ENCODE data around the gene GLYR1. TPM values are rescaled to one million over a fixed set of nuclear protein-coding genes. Genes with fewer than 3 reads are reported as not detected.
A peak's percentile ranks its signal among the peaks of the same experiment; 100 is the strongest.

GLYR1 gene
- total RNA-seq, 4 donors from 2014 or later = 81.8 to 111 (median 98.8) TPM

DNA sequence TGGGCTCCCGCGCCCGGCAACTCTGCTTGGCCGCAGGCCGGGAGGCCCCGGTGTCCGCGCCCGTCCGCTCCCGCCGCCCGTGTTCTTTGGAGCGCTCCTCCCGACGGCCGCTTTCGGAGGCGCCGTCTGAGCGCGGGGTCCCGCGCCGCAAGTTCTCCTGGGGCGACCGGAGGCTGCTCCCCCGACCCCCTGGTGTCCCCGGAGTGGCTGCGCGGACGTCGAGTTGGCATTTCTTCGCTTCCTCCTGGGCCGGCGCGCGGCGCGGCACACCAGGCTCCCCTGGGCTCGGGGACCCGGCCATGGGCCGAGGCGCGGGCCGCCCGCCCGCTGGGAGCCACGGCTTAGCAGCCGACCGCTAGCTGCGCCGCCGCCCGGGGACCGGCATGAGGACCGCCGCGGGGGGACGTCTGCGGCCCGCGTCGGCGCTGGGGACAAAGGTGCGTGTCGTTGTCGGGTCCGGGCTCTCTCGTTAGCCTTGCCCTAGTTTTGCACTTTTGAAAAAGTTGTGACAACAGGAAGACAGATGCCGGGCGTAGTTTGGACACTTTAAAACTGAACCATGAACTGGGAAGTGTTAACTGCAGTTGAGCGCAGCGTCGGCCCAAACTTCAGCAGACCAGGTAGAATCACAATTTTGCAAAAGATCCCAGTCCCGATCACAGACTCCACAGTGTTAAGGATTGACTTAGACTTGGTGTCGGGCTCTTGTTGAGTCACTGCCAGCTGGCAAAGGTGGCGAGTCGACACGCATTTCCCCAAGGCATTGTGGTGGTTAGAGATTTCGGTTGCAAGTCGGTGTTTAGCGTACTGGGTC lies 893 bp upstream of the GLYR1 start:
- no peaks in the 10 kb centered on the region for H3K9me3 ChIP-seq
- intact Hi-C loops (cut with DNase I) = loop anchor here (1.0 to 5.0 kb wide), 3 partner anchors 46 to 108 kb away; partner anchors contain the start of genes ROGDI and ZNF500
- peaks cover 58 to 70% (median 66%) of the 10 kb centered on the region in 4 donors for H3K4me1 ChIP-seq
- no peaks in the 10 kb centered on the region for H3K27me3 ChIP-seq
- 0% methylated on average over 12 of the region's 83 CpGs for WGBS
- peak in 1 of 2 donors; percentile 6 for TF ChIP-seq POLR2AphosphoS5 (IDR thresholded peaks at IDR 0.05)
- TF ChIP-seq, protein P1, sequence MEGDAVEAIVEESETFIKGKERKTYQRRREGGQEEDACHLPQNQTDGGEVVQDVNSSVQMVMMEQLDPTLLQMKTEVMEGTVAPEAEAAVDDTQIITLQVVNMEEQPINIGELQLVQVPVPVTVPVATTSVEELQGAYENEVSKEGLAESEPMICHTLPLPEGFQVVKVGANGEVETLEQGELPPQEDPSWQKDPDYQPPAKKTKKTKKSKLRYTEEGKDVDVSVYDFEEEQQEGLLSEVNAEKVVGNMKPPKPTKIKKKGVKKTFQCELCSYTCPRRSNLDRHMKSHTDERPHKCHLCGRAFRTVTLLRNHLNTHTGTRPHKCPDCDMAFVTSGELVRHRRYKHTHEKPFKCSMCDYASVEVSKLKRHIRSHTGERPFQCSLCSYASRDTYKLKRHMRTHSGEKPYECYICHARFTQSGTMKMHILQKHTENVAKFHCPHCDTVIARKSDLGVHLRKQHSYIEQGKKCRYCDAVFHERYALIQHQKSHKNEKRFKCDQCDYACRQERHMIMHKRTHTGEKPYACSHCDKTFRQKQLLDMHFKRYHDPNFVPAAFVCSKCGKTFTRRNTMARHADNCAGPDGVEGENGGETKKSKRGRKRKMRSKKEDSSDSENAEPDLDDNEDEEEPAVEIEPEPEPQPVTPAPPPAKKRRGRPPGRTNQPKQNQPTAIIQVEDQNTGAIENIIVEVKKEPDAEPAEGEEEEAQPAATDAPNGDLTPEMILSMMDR (IDR thresholded peaks at IDR 0.05) = no peak
- peak overlapping the region; percentile 97 to 99 (median 97) for H3K27ac ChIP-seq (replicated peaks in 1 of 4)
- peaks cover 25 to 32% (median 29%) of the 10 kb centered on the region in 4 donors for H3K36me3 ChIP-seq
- peak overlapping the region; percentile 90 to 97 (median 94) for H3K4me3 ChIP-seq
- peak; percentile 92 for DNase-seq (ENCODE audit: extremely low spot score)

DNA sequence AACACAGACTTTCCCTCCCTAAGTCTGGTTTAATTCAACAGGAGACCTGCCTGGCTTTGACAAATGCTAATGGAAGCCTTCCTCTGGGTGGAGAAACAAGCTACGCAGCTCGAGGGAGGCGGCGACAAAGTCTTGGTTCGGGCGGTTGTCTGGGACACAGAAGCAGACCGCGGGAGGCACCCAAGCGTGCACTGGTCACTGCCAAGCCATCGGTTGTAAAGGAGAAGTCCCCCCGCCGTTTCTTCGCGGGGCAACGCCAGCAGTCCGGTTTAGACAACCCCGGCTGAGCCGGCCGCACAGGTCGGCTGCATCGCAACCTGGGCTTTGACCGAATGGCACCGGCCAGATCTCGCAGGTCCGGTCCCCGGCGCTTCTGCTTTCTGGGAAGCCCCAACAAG lies 586 bp downstream of the GLYR1 start:
- Histone ChIP-seq H3K27me3 (no peaks in the 10 kb centered on the region), H3K36me3 (peaks cover 36 to 43% (median 42%) of the 10 kb centered on the region in 4 donors), H3K4me3 (peak overlapping the region; percentile 90 to 97 (median 94)), H3K4me1 (peaks cover 46 to 55% (median 52%) of the 10 kb centered on the region in 4 donors), H3K27ac (replicated peaks in 1 of 4) (peak overlapping the region; percentile 97 to 99 (median 97)), H3K9me3 (no peaks in the 10 kb centered on the region)
- TF ChIP-seq, protein P1 (IDR thresholded peaks at IDR 0.05) = no peak
- intact Hi-C loops (cut with DNase I) = loop anchor here (5.0 kb wide), 2 partner anchors 44 to 79 kb away; partner anchors contain the start of genes ROGDI and ZNF500
- DNase-seq (ENCODE audit: extremely low spot score) = peak; percentile 92
- 0% methylated on average over 8 of the region's 27 CpGs for WGBS

DNA sequence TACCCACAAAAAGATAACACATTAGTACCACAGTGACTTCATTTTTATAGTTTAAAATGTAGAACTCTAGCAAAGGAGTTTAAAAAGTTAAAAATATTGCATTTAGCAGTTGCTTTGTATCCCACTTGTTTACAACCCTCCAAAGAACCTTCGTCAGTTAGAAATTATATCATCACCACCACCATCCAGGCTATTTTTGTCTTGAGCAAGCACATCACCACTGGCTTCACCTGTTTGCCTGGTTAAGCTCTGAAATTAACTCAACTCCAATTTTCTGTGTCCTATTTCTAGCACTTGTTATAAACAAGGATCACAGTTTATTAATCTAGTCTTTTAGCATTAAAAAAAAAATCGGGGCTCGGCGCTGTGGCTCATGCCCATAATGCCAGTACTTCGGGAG lies 6.1 kb downstream of the GLYR1 start:
- TF ChIP-seq POLR2AphosphoS5 (IDR thresholded peaks at IDR 0.05) (no peak), POLR2A (IDR thresholded peaks at IDR 0.05; ENCODE audit: low read depth) (no peak), EP300 (IDR thresholded peaks at IDR 0.05) (no peak)
- TF ChIP-seq, protein P1 (IDR thresholded peaks at IDR 0.05) = no peak
- peaks cover 9 to 16% (median 13%) of the 10 kb centered on the region in 4 donors for H3K4me1 ChIP-seq
- intact Hi-C loops (cut with DNase I) = no loop called here
- no peaks in the 10 kb centered on the region for H3K9me3 ChIP-seq
- H3K27ac ChIP-seq (replicated peaks in 1 of 4) = no peak overlapping the region
- H3K27me3 ChIP-seq = no peaks in the 10 kb centered on the region
- no peak for DNase-seq (ENCODE audit: extremely low spot score)
- no peak overlapping the region for H3K4me3 ChIP-seq
- 77% methylated on average over 5 of the region's 5 CpGs for WGBS
- peaks cover 86 to 98% (median 96%) of the 10 kb centered on the region in 4 donors for H3K36me3 ChIP-seq

DNA sequence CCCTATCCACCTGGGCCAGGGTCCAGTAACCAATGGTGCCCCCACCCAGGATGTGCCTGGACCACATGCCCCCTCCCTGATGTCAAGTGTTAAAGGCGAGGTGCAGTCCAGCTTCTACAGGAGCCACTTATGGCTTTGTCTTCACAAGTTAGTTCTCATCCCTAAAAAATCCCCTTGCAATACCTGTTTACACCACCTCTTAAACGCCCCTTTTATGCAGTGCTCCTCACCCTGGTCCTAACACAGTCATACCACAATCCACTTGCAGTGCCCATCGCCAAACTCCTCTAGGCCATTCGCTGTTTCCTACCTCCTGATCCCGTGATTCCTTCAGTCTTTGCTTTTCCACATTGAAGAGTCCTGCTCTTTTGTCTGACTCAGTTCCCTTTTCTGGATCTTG lies 7.1 kb downstream of the GLYR1 start:
- Histone ChIP-seq H3K4me3 (no peak overlapping the region), H3K27ac (replicated peaks in 1 of 4) (no peak overlapping the region), H3K27me3 (no peaks in the 10 kb centered on the region), H3K36me3 (peaks cover 81 to 99% (median 97%) of the 10 kb centered on the region in 4 donors), H3K4me1 (peaks cover 0 to 6% (median 3%) of the 10 kb centered on the region in 4 donors), H3K9me3 (no peaks in the 10 kb centered on the region)
- intact Hi-C loops (cut with DNase I) = no loop called here
- no peak for DNase-seq (ENCODE audit: extremely low spot score)
- TF ChIP-seq POLR2A (IDR thresholded peaks at IDR 0.05; ENCODE audit: low read depth) = no peak
- TF ChIP-seq POLR2AphosphoS5 (IDR thresholded peaks at IDR 0.05) = no peak
- TF ChIP-seq, protein P1 (IDR thresholded peaks at IDR 0.05) = no peak
- no peak for TF ChIP-seq EP300 (IDR thresholded peaks at IDR 0.05)
- 91% methylated on average over 4 of the region's 5 CpGs for WGBS

Data from esophagus muscularis mucosa (tissue), 4 donors.